HEK293 (cell line): ENCODE measurements around the gene TTC39A.
"Not testable (repeated sequence)": the region's sequence is repeated elsewhere in the genome, so short reads cannot be mapped to it uniquely, and the experiment has no call there.

Experiments
- CTCF ChIA-PET: fragments of 350-600 bp; formaldehyde crosslinking; extraction: SDS; loops from one replicate; lab custom pipeline; 2021; ENCODE audit warnings: antibody characterized with exemption; lab: Yijun Ruan, JAX
- POLR2A ChIA-PET: fragments of 300-600 bp; formaldehyde crosslinking; extraction: SDS; loops from one replicate; lab custom pipeline; 2020; ENCODE audit warnings: antibody characterized with exemption, inconsistent platforms; lab: Yijun Ruan, JAX
- H3K27ac ChIP-seq: fragments of 200-500 bp; sonication (Bioruptor generic); 2 replicates; pipeline ENCODE4 v1.5.1; 2014; ENCODE audit warnings: low read depth, low read length, control low read depth, inconsistent platforms; ENCODE audit errors: extremely low read depth
- H3K36me3 ChIP-seq, 2 experiments: fragments of 200-500 bp in 1 of 2; sonication (Bioruptor generic) in 1 of 2; 1 replicate in 1 of 2; 2 replicates in 1 of 2; pipeline ENCODE4 v1.5.1; 2014 to 2017; ENCODE audit warnings: inconsistent platforms in 2 of 2, low read length in 2 of 2; ENCODE audit not compliant: control insufficient read depth in 2 of 2, insufficient read depth in 1 of 2
- H3K4me1 ChIP-seq: fragments of 200-500 bp; sonication (Bioruptor generic); 2 replicates; pipeline ENCODE4 v1.5.1; 2014; ENCODE audit warnings: mild to moderate bottlenecking, low read length, inconsistent platforms; ENCODE audit not compliant: control insufficient read depth, insufficient read depth
- H3K4me3 ChIP-seq: 2 replicates; pipeline ENCODE4 v1.5.1; 2011; ENCODE audit warnings: low read depth, mild to moderate bottlenecking, control low read depth, low read length, moderate library complexity
- H3K9me3 ChIP-seq: fragments of 200-500 bp; sonication (Bioruptor generic); 2 replicates; pipeline ENCODE4 v1.5.1; 2014; ENCODE audit warnings: low read depth, low read length, inconsistent platforms; ENCODE audit not compliant: control insufficient read depth, insufficient read depth
- HOXA7 ChIP-seq: sonication (generic); formaldehyde crosslinking; IDR thresholded peaks from 2 replicates; pipeline ENCODE4 v1.8.1; 2022; ENCODE audit warnings: missing genetic modification reagents, borderline replicate concordance
- MZF1 ChIP-seq: fragments of 450-650 bp; formaldehyde crosslinking; IDR thresholded peaks from 2 replicates; pipeline ENCODE4 v1.5.1; 2017; ENCODE audit warnings: missing biosample characterization, missing genetic modification characterization, borderline replicate concordance
- SETDB1 ChIP-seq: IDR thresholded peaks from one replicate; pipeline ENCODE4 v1.6.1; 2017; ENCODE audit warnings: mild to moderate bottlenecking, low read length, moderate library complexity, mixed read lengths; ENCODE audit not compliant: insufficient read length
- ZFHX2 ChIP-seq: fragments of 450-650 bp; formaldehyde crosslinking; conservative IDR thresholded peaks from 2 replicates; pipeline ENCODE4 v1.5.1; 2016; ENCODE audit warnings: missing biosample characterization, missing genetic modification characterization
- ZIC2 ChIP-seq: fragments of 450-650 bp; formaldehyde crosslinking; IDR thresholded peaks from 2 replicates; pipeline ENCODE4 v1.5.1; 2016; ENCODE audit warnings: missing biosample characterization, missing genetic modification characterization
- ZNF138 ChIP-seq: fragments of 450-650 bp; formaldehyde crosslinking; IDR thresholded peaks from 2 replicates; pipeline ENCODE4 v1.5.1; 2016; ENCODE audit warnings: missing biosample characterization, missing genetic modification characterization, borderline replicate concordance
- ZNF155 ChIP-seq: fragments of 450-650 bp; formaldehyde crosslinking; IDR thresholded peaks from 2 replicates; pipeline ENCODE4 v1.5.1; 2016; ENCODE audit warnings: missing biosample characterization, missing genetic modification characterization
- ZNF184 ChIP-seq: fragments of 450-650 bp; IDR thresholded peaks from 2 replicates; pipeline ENCODE4 v1.5.1; 2018; ENCODE audit warnings: missing biosample characterization, mild to moderate bottlenecking, missing genetic modification characterization
- ZNF302 ChIP-seq: fragments of 450-650 bp; formaldehyde crosslinking; IDR thresholded peaks from 2 replicates; pipeline ENCODE4 v1.5.1; 2016; ENCODE audit warnings: missing biosample characterization, missing genetic modification characterization, low read depth
- ZNF354C ChIP-seq: fragments of 450-650 bp; formaldehyde crosslinking; IDR thresholded peaks from 2 replicates; pipeline ENCODE4 v1.5.1; 2016; ENCODE audit warnings: missing biosample characterization, missing genetic modification characterization, low read depth, borderline replicate concordance
- ZNF391 ChIP-seq: fragments of 450-650 bp; formaldehyde crosslinking; IDR thresholded peaks from 2 replicates; pipeline ENCODE4 v1.5.1; 2016; ENCODE audit warnings: low read depth, missing biosample characterization, missing genetic modification characterization, borderline replicate concordance
- ZNF416 ChIP-seq: fragments of 450-650 bp; formaldehyde crosslinking; IDR thresholded peaks from 2 replicates; pipeline ENCODE4 v1.5.1; 2016; ENCODE audit warnings: missing biosample characterization, missing genetic modification characterization
- ZNF530 ChIP-seq: fragments of 450-650 bp; formaldehyde crosslinking; IDR thresholded peaks from 2 replicates; pipeline ENCODE4 v1.5.1; 2016; ENCODE audit warnings: low read depth, missing biosample characterization, missing genetic modification characterization
- ZNF600 ChIP-seq: fragments of 450-650 bp; formaldehyde crosslinking; IDR thresholded peaks from 2 replicates; pipeline ENCODE4 v1.5.1; 2016; ENCODE audit warnings: missing biosample characterization, missing genetic modification characterization
- ZNF624 ChIP-seq: fragments of 450-650 bp; formaldehyde crosslinking; IDR thresholded peaks from 2 replicates; pipeline ENCODE4 v1.5.1; 2017; ENCODE audit warnings: missing biosample characterization, missing genetic modification characterization
- ZNF660 ChIP-seq: fragments of 450-650 bp; IDR thresholded peaks from 2 replicates; pipeline ENCODE4 v1.5.1; 2018; ENCODE audit warnings: missing biosample characterization, mild to moderate bottlenecking, missing genetic modification characterization
- ZNF747 ChIP-seq: fragments of 450-650 bp; formaldehyde crosslinking; IDR thresholded peaks from 2 replicates; pipeline ENCODE4 v1.5.1; 2016; ENCODE audit warnings: missing biosample characterization, missing genetic modification characterization
- ZNF785 ChIP-seq: fragments of 450-650 bp; formaldehyde crosslinking; IDR thresholded peaks from 2 replicates; pipeline ENCODE4 v1.5.1; 2016; ENCODE audit warnings: missing biosample characterization, missing genetic modification characterization
- TF ChIP-seq, protein P1 (sequence below): fragments of 450-650 bp; formaldehyde crosslinking; IDR thresholded peaks from 2 replicates; pipeline ENCODE4 v1.5.1; 2017; ENCODE audit warnings: missing biosample characterization, mild to moderate bottlenecking, missing genetic modification characterization, moderate library complexity
- TF ChIP-seq, protein P2 (sequence below): fragments of 450-650 bp; formaldehyde crosslinking; IDR thresholded peaks from 2 replicates; pipeline ENCODE4 v1.5.1; 2016; ENCODE audit warnings: missing biosample characterization, missing genetic modification characterization
- TF ChIP-seq, protein P3 (sequence below): fragments of 450-650 bp; formaldehyde crosslinking; IDR thresholded peaks from 2 replicates; pipeline ENCODE4 v1.5.1; 2016; ENCODE audit warnings: missing biosample characterization, missing genetic modification characterization
- TF ChIP-seq, protein P4 (sequence below): fragments of 450-650 bp; formaldehyde crosslinking; IDR thresholded peaks from 2 replicates; pipeline ENCODE4 v1.5.1; 2016; ENCODE audit warnings: missing biosample characterization, missing genetic modification characterization
- TF ChIP-seq, protein P5 (sequence below): fragments of 450-650 bp; formaldehyde crosslinking; IDR thresholded peaks from 2 replicates; pipeline ENCODE4 v1.5.1; 2016; ENCODE audit warnings: missing biosample characterization, missing genetic modification characterization, borderline replicate concordance

The TTC39A gene

DNA sequence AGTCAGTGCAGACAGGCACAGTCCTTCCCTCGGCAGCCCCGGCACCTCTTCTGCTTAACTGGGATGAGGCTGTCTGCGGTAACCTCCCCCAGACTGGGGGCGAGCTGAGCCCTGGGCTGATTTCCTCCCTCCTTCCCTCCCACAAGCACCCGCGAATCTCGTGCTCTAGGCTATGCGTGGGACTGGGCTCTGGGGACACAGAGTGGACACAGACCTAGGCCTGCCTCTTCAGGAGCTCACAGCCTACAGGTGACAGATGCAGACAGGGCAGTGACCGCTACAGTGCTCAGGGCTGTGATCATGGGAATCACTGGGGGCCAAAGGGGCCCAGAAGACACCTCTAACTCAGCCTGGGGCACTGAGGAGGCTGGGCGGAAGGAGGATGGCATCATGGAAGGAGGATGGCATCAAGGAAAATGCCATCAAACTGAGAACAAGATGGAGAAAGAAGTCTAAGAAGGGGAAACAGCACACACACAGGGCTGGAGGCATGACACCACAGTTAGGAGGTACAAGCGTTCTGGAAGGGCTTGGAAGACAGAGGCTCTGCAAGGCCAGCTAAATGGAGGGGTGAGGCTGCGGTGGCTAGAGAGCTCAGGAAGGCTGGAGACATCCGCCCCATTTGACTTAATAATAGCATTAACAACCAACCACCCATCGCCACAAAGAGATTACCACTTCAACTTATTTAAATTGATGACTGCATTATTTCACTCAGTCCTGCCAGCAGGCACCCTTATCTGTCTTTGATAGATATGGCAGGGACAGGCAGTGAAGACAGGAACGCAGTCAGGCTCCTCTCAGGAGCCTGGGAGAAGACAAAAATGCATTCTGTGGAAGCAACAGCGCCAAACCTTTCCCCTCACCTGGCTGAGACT is 4.2 kb downstream of the TTC39A start (continued):
- TF ChIP-seq HOXA7 (CRISPR knock-in tag) = no peak
- TF ChIP-seq ZNF600 (tag by site-specific recombination) = peak; percentile 53
- no peak for TF ChIP-seq ZNF416
- TF ChIP-seq ZNF155 = no peak
- TF ChIP-seq, protein P1, sequence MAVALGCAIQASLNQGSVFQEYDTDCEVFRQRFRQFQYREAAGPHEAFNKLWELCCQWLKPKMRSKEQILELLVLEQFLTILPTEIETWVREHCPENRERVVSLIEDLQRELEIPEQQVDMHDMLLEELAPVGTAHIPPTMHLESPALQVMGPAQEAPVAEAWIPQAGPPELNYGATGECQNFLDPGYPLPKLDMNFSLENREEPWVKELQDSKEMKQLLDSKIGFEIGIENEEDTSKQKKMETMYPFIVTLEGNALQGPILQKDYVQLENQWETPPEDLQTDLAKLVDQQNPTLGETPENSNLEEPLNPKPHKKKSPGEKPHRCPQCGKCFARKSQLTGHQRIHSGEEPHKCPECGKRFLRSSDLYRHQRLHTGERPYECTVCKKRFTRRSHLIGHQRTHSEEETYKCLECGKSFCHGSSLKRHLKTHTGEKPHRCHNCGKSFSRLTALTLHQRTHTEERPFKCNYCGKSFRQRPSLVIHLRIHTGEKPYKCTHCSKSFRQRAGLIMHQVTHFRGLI (tag by site-specific recombination) = no peak
- TF ChIP-seq ZNF530 = no peak
- no peak for TF ChIP-seq ZNF302
- no peak for TF ChIP-seq ZNF747 (tag by site-specific recombination)
- TF ChIP-seq ZFHX2 = peak; percentile 95
- TF ChIP-seq ZNF391 (tag by site-specific recombination) = no peak
- TF ChIP-seq, protein P2, sequence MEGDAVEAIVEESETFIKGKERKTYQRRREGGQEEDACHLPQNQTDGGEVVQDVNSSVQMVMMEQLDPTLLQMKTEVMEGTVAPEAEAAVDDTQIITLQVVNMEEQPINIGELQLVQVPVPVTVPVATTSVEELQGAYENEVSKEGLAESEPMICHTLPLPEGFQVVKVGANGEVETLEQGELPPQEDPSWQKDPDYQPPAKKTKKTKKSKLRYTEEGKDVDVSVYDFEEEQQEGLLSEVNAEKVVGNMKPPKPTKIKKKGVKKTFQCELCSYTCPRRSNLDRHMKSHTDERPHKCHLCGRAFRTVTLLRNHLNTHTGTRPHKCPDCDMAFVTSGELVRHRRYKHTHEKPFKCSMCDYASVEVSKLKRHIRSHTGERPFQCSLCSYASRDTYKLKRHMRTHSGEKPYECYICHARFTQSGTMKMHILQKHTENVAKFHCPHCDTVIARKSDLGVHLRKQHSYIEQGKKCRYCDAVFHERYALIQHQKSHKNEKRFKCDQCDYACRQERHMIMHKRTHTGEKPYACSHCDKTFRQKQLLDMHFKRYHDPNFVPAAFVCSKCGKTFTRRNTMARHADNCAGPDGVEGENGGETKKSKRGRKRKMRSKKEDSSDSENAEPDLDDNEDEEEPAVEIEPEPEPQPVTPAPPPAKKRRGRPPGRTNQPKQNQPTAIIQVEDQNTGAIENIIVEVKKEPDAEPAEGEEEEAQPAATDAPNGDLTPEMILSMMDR (tag by site-specific recombination) = no peak
- no peak for TF ChIP-seq SETDB1
- TF ChIP-seq ZNF184 (tag by site-specific recombination) = no peak
- TF ChIP-seq ZNF785 (tag by site-specific recombination) = no peak
- TF ChIP-seq, all 188 proteins: peak for 4

DNA sequence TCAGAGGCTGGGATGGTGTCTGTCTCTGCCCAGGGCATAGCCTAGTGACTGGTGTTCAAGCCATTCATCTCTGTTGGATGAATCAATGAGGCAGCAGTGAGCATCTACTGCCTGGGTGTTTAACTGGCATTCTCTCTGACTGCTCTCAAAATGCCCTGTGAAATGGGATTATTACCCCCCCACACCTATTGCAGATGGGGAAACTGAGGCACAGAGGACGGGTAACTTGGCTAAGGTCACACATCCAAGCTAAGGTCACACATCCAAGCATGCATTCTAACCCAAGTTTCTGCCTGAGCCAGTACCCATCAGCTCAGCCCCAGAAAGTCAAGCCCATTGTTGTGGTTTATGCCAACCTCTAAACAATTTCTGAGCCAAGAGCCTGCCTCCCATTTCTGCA is 5.0 kb downstream of the TTC39A start:
- CTCF ChIA-PET = no interaction called here
- POLR2A ChIA-PET = interaction anchor here (1.6 kb wide), 1 partner anchor 11 kb away, joined by 3 read pairs; no protein-coding TSS in a partner anchor
- Histone ChIP-seq H3K9me3 (no peaks in the 10 kb centered on the region), H3K4me3 (no peak overlapping the region), H3K4me1 (no peaks in the 10 kb centered on the region), H3K27ac (no peak overlapping the region), H3K36me3 (no peaks in the 10 kb centered on the region; a peak in 1 of 3 replicates)
- TF ChIP-seq ZNF138 (tag by site-specific recombination) = no peak
- TF ChIP-seq, protein P3, sequence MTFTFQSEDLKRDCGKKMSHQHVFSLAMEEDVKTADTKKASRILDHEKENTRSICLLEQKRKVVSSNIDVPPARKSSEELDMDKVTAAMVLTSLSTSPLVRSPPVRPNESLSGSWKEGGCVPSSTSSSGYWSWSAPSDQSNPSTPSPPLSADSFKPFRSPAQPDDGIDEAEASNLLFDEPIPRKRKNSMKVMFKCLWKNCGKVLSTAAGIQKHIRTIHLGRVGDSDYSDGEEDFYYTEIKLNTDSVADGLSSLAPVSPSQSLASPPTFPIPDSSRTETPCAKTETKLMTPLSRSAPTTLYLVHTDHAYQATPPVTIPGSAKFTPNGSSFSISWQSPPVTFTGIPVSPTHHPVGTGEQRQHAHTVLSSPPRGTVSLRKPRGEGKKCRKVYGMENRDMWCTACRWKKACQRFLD (tag by site-specific recombination) = no peak
- TF ChIP-seq MZF1 = no peak
- no peak for TF ChIP-seq ZNF624
- TF ChIP-seq, protein P4, sequence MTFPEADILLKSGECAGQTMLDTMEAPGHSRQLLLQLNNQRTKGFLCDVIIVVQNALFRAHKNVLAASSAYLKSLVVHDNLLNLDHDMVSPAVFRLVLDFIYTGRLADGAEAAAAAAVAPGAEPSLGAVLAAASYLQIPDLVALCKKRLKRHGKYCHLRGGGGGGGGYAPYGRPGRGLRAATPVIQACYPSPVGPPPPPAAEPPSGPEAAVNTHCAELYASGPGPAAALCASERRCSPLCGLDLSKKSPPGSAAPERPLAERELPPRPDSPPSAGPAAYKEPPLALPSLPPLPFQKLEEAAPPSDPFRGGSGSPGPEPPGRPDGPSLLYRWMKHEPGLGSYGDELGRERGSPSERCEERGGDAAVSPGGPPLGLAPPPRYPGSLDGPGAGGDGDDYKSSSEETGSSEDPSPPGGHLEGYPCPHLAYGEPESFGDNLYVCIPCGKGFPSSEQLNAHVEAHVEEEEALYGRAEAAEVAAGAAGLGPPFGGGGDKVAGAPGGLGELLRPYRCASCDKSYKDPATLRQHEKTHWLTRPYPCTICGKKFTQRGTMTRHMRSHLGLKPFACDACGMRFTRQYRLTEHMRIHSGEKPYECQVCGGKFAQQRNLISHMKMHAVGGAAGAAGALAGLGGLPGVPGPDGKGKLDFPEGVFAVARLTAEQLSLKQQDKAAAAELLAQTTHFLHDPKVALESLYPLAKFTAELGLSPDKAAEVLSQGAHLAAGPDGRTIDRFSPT (tag by site-specific recombination) = no peak
- no peak for TF ChIP-seq ZNF354C (tag by site-specific recombination)
- TF ChIP-seq ZNF184 (tag by site-specific recombination) = no peak
- TF ChIP-seq ZNF785 (tag by site-specific recombination) = no peak
- no peak for TF ChIP-seq ZNF660 (tag by site-specific recombination)
- no peak for TF ChIP-seq ZIC2
- TF ChIP-seq, protein P5, sequence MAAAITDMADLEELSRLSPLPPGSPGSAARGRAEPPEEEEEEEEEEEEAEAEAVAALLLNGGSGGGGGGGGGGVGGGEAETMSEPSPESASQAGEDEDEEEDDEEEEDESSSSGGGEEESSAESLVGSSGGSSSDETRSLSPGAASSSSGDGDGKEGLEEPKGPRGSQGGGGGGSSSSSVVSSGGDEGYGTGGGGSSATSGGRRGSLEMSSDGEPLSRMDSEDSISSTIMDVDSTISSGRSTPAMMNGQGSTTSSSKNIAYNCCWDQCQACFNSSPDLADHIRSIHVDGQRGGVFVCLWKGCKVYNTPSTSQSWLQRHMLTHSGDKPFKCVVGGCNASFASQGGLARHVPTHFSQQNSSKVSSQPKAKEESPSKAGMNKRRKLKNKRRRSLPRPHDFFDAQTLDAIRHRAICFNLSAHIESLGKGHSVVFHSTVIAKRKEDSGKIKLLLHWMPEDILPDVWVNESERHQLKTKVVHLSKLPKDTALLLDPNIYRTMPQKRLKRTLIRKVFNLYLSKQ (tag by site-specific recombination) = no peak

DNA sequence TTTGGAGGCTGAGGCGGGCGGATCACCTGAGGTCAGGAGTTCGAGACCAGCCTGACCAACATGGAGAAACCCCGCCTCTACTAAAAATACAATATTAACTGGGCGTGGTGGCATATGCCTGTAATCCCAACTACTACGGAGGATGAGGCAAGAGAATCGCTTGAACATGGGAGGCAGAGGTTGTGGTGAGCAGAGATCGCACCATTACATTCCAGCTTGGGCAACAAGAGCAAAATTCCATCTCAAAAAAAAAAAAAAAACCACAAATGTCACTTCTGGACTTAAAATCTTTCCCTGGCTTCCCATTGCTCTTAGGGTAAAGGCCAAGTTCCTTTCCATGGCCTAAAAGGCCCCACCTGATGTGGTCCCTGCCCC is 5.4 kb downstream of the TTC39A start:
- H3K9me3 ChIP-seq = not testable (repeated sequence)

More for the DNA sequence above, 5.4 kb downstream of the TTC39A start:
- H3K4me1 ChIP-seq, CTCF ChIA-PET, H3K4me3 ChIP-seq, H3K36me3 ChIP-seq, H3K27ac ChIP-seq: not testable (repeated sequence)
- POLR2A ChIA-PET = interaction anchor here (1.6 kb wide), 1 partner anchor 11 kb away, joined by 3 read pairs; no protein-coding TSS in a partner anchor
